ENCODE data around the gene SEC14L3.
"Not testable (repeated sequence)": the region's sequence is repeated elsewhere in the genome, so short reads cannot be mapped to it uniquely, and the experiment has no call there.

SEC14L3 gene

GRCh38 chr22:30485362-30485988 is 13.7 kb upstream of the SEC14L3 start:
- peak; percentile 57 for DNase-seq

DNA sequence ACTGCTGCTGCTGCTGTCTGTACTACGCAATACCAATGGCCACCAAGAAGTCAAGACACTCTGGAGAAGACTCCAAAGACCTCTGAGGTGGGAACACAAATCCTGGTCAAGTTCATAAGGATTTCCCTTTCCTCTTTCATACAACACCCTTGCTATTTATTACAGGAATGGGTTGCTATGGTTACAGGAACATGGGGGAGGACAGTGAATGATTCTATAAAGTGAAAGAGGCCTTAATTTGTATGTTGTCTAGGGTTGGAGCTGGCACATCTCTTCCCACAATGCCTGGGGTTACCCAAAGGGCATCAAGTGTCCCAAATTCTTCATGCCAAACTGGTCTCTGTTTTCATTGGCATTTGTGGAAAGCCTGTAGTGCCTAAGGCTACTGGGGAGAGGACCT is 11.4 kb upstream of the SEC14L3 start:
- no peak for DNase-seq

GRCh38 chr22:30481711-30482110 is 9.9 kb upstream of the SEC14L3 start:
- DNase-seq: no peak

- no peak for DNase-seq
These were observed 8.2 kb upstream of the SEC14L3 start for GRCh38 chr22:30479981-30480380.

- no peak for DNase-seq
These were observed 3.0 kb upstream of the SEC14L3 start for GRCh38 chr22:30474683-30475424.

GRCh38 chr22:30474121-30474520 is 2.3 kb upstream of the SEC14L3 start:
- DNase-seq: no peak

DNA sequence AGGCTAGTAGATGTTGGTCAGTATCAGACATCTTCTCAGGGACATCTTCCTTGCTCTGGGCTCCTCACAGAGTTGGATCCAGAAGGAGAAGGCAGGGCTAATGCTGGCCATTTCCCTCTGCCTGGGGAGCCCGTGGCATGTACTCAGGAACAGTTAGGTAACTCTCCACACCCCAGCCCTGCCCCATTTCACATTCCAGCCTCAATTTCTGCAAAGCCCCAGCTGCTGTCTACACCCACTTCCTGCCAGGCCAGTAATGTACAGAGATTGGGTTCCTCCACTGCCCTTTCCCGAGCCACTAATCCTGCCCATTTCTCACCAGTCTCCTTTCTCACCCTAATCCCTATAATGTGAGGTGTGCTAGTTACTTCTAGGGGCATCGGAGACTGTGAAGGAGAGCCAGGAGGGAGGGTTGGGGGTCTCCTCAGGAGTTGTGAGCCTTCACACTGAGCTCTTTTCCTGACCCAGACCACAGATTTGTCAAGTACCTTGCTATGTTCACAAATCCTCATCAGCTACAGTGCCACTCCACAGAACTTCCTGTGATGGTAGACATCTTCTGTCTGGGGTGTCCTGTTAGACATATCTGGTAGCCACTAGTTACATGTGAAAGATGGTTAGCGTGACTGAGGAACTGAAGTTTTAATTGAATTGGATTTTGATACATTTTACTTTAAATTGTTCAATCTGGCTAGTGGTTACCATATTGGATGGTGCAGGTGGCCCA is 1.3 kb upstream of the SEC14L3 start:
- no peak for DNase-seq

DNA sequence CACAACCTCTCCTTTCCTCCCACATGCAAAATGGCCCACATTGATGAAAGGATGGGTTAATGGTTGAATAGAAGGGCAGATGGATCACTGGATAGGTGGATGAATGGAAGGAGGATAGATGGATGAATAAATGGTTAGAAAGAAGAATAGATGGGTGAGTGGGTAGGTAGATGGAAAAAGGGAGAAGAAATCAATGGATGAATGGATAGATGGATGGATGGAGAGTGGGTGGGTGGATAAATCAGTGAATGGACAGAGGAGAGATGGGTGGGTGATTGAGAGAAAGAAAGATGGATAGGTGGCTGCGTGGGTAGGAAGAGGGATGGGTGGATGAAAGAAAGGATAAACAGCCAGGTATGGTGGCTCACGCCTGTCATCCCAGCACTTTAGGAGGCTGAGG is 1.2 kb downstream of the SEC14L3 start:
- DNase-seq: no peak

- no peak for DNase-seq
These were observed 2.7 kb downstream of the SEC14L3 start for GRCh38 chr22:30469165-30469564.

DNA sequence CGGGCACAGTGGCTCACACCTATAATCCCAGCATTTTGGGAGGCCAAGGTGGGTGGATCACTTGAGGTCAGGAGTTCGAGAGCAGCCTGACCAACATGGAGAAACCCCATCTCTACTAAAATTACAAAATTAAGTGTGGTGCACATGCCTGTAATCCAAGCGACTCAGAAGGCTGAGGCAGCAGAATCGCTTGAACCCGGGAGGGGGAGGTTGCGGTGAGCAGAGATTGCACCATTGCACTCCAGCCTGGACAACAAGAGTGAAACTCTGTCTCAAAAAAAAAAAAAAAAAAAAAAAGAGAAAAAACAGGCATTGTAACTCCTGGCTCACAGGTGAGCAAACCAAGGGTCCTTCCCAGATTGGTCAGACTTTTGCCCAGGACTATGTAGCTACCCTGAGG is 11.3 kb downstream of the SEC14L3 start:
- DNase-seq: not testable (repeated sequence)

- no peak for DNase-seq
These were observed 11.7 kb downstream of the SEC14L3 start for GRCh38 chr22:30460147-30460546.

DNA sequence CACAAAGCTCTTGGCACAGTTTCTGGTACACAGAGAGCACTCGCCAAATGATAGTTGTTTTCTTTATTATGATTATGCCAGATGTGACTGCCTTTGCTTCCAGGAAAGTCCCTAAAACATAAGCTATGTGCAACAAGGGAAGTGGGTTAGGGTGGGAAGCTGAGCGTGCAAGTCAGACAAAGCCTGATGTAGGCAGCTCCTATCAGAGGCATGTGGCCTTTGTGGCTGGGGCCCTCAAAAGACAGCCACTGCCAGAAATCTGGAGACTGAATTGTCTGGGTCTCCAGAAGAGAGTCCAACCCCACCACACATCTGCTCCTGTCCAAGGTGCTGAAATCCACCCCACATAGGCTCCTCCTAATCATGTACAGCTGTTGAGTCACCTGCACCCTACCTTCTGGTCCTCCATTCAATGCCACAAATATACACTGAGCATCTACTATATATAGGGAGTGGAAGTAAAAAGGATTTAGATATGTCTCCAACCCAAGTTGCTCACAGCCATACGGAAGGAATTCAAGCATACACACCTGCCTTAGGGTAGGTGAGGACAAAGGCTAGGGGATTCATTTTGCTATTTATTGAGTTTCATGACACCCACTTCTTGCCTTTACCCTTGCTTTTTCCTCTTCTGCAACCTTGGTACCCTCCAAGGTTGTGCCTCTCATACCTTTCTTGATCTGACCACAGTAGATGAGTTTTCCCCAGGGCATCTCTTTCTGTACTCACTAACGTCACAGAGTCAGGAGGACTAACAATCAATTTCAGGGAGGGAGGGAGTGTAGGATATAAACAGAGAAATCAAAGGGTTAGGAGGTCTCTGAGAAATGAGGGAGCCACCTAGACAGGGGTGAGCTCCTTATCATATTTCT is 12.4 kb downstream of the SEC14L3 start:
- no peak for DNase-seq

DNA sequence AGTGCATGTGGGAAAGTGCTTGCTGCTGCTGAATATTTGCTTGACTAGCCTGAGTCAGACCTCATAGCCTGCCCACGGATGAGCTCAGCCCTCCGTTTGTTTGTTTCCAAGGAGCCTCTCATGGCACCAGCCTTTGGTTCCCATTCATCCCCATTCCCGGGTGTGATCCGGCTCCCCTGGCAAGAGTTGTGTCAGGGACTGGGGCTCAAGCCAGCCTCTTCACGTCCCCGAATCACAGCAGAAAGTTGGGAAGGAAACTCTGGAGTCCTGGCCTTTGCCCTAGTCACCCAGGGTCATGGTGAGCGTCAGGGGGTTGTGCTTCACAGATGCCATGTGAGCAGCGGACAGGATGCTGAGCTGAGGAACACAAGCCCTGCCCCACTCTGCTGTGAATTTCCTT is 13.8 kb downstream of the SEC14L3 start:
- no peak for DNase-seq

DNA sequence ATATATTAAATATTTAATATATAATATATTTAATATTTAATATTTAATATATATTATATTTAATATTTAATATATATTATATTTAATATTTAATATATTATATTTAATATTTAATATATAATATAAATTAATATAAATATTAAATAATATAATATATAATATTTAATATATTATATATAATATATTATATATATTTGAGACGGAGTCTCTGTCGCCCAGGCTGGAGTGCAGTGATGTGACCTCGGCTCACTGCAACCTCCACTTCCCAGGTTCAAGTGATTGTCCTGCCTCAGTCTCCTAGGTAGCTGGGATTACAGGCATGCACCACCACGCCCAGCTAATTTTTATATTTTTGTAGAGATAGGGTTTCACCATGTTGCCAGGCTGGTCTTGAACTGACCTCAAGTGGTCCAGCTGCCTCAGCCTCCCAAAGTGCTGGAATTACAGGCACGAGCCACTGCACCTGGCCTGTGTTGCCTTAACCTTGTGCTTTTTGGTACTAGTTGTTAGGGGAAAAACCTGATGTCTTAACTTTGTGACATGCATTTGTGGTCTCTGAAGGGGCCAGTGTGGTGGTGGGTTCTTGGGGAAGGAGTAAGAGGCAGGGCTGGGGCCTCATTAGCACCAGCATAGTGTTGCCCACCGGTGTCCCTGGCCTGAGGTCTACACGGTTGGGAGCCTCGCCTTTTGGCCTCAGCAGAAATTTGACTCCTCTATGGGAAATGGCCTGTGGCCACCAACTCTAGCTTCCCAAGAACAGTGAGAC is 16.6 kb downstream of the SEC14L3 start:
- no peak for DNase-seq

DNA sequence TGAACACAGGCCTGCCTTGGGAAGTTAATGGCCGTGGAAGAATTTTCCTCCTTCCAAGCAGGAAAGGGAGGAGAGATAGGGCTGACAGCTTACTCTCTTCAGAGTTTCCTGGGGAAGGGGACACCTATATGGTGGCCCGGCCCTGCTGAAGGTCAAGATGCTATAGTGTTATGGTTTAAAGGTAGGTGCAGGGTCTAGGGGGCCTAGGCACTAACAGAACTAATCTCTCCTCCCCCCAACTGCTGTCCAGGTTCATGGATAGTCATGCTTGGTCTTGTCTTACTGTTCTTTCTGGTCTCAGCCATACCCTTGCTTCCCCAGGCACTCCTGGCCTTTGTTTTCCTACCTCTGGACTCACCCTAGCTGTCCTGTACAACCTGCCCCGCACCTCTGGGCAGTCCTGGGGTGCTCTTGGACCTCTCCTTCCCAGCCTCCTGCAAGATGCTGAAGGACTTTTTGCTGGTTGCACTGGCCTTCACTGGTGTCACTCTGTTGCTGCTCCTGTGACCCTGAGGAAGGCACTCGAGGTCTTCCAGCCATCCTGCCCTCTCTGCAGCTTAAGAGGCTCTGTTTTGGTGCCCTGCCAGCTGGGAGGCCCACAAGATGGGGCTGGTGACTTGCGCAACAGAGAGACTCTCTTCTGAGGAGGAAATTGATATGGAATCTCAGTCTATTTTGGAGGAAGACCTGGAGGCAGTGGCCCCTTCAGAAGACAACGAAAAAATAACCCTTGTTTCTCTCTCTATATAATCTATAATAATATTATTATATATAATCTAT is 17.9 kb downstream of the SEC14L3 start:
- DNase-seq: no peak

- no peak for DNase-seq
These were observed 19.0 kb downstream of the SEC14L3 start for GRCh38 chr22:30452861-30453260.

DNA sequence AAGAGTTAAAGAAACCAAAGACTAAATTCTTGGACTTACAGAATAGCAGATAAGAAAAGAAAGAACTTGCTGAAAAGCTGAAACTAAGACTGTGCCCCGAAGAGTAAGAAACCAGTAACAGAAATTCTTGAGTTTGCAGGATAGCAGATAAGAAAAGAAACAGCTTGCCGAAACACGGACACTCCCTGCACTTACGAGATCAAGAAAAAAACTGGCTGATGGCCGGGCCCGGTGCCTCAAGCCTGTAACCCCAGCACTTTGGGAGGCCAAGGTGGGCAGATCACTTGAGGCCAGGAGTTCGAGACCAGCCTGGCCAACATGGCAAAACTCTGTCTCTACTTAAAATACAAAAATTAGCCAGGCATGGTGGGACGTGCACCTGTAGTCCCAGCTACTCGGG is 20.3 kb downstream of the SEC14L3 start:
- DNase-seq: not testable (repeated sequence)

- no peak for DNase-seq
These were observed 24.2 kb downstream of the SEC14L3 start for GRCh38 chr22:30447656-30448055.

DNA sequence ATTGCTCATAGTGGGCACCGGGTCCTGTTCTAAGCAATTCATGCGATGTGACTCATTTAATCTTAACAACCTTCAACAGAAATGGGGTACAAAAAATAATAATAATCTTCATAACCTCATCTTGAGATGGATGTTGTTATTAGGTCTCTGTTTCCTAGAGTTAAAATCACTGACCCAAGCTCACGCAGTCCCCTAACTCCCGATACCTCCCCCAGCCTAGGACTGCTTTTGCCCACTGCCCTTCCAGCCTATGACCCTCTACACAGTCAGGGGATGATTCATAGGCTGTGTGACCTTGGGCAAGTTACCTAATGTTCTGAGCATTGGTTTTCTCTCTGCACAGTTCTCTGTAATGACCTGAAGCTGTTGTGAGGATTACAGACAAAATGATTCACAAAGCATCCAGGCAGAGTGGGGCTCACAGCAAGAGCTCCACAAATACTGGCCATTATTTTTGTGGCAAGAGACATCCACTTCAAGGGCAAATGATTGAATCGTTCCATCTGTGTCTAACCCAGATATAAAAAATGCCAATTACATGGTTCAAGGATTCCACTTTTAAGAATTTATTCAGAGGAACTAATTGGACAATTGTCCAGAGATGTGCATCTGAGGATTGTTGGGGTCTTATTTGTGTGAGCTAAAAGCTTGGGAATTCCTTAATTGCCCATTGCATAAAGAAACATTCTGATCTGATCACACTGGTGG is 26.2 kb downstream of the SEC14L3 start:
- no peak for DNase-seq

- DNase-seq: peak; percentile 40
These were observed 27.0 kb downstream of the SEC14L3 start for GRCh38 chr22:30444632-30445437.

All from stimulated activated naive CD4-positive, alpha-beta T cell treated with Interleukin-2 at 50 U/mL for 16 hours (primary cell).